Lung (tissue), 12 donors: Measurements from ENCODE around the gene PTAFR. TPM values are rescaled to one million over a fixed set of nuclear protein-coding genes. Genes with fewer than 3 reads are reported as not detected.

Source experiments
- ATAC-seq: fragments of 200-7000 bp; cut with Tn5 transposase; one replicate; pipeline ENCODE4 v1.9.1; 2020; ENCODE audit warnings: moderate number of reproducible peaks; ENCODE audit not compliant: insufficient read depth, low FRiP score
- DNase-seq, 3 donors: peaks; one replicate each; pipeline ENCODE4 v3.0.0-alpha.2; 2013 to 2017
- H3K27ac ChIP-seq, 2 donors: one replicate each; pipeline ENCODE4 v1.5.1; 2013; ENCODE audit warnings: mild to moderate bottlenecking in 2 of 2, moderate library complexity in 2 of 2, control low read depth in 1 of 2, inconsistent platforms in 1 of 2, low read depth in 1 of 2, low read length in 1 of 2
- H3K27me3 ChIP-seq, 3 donors: one replicate each; pipeline ENCODE4 v1.5.1; 2013; ENCODE audit warnings: low read length in 2 of 3; ENCODE audit not compliant: control insufficient read depth in 3 of 3, insufficient read depth in 3 of 3
- H3K36me3 ChIP-seq, 4 donors: one replicate each; pipeline ENCODE4 v1.5.1; 2013; ENCODE audit warnings: low read length in 4 of 4, mild to moderate bottlenecking in 1 of 4, moderate library complexity in 1 of 4; ENCODE audit not compliant: control insufficient read depth in 4 of 4, insufficient read depth in 4 of 4
- H3K4me1 ChIP-seq, 5 donors: one replicate each; pipeline ENCODE4 v1.5.1; 2013; ENCODE audit warnings: low read length in 5 of 5, mild to moderate bottlenecking in 2 of 5, moderate library complexity in 1 of 5; ENCODE audit not compliant: control insufficient read depth in 5 of 5, insufficient read depth in 5 of 5
- H3K4me3 ChIP-seq: one replicate; pipeline ENCODE4 v1.5.1; 2013; ENCODE audit warnings: mild to moderate bottlenecking, control low read depth, moderate library complexity
- H3K9ac ChIP-seq, 2 donors: one replicate each; pipeline ENCODE4 v1.5.1; 2013; ENCODE audit warnings: low read length in 2 of 2, control low read depth in 1 of 2; ENCODE audit not compliant: insufficient read depth in 1 of 2
- H3K9me3 ChIP-seq, 4 donors: one replicate each; pipeline ENCODE4 v1.5.1; 2013; ENCODE audit warnings: low read length in 3 of 4, mild to moderate bottlenecking in 1 of 4, moderate library complexity in 1 of 4; ENCODE audit not compliant: control insufficient read depth in 4 of 4, insufficient read depth in 3 of 4
- CTCF ChIP-seq: IDR thresholded peaks from 2 replicates; pipeline ENCODE4 v1.5.1; 2012; ENCODE audit warnings: mild to moderate bottlenecking; ENCODE audit errors: control extremely low read depth, extremely low read depth
- WGBS, 2 donors: extraction: QIAGEN DNeasy Blood & Tissue Kit; methylation state at CpG; one replicate each; pipeline ENCODE4 v1.1.7; 2013; 5-methylcytosine and 5-hydroxymethylcytosine counted together
- polyA plus RNA-seq, 2 donors: library from polyadenylated mRNA; stranded (reverse); fragments of 200-250 nt; gene quantifications; one replicate each; pipeline ENCODE4 v1.2.1, GENCODE V29; 2013
- total RNA-seq, 2 donors: library from RNA; depleted of rRNA in 1 of 2; stranded (reverse); fragments of >200 nt in 1 of 2; gene quantifications; one replicate each; pipeline ENCODE4 v1.2.1, GENCODE V29; 2014 to 2021
- donor health status: control.
- donor health status: control.
- donor health status: Bipolar disorder and iron deficiency.
- donor health status: healthy.
- donor health status: DM: yes; HTN: yes; CAD: no.

Gene PTAFR
- total and polyA plus RNA-seq, 4 donors: 7.7 to 93.6 (median 23.3) TPM

- WGBS, 2 donors: 84 to 88% methylated on average over 2 of the region's 2 CpGs
- no peak for TF ChIP-seq CTCF
- H3K27ac ChIP-seq: peak overlapping the region in 1 of 2 donors; percentile 10
- H3K36me3 ChIP-seq: no peaks in the 10 kb centered on the region
- no peaks in the 10 kb centered on the region for H3K9me3 ChIP-seq
- no peak overlapping the region for H3K4me3 ChIP-seq
- H3K9ac ChIP-seq: no peak overlapping the region
- peaks cover 0 to 1% (median 0%) of the 10 kb centered on the region in 5 donors for H3K4me1 ChIP-seq
- DNase-seq (no peak), ATAC-seq (no peak)
- no peaks in the 10 kb centered on the region for H3K27me3 ChIP-seq
Measured at GRCh38 chr1:28134651-28135207, 41.8 kb downstream of the PTAFR start.

DNA sequence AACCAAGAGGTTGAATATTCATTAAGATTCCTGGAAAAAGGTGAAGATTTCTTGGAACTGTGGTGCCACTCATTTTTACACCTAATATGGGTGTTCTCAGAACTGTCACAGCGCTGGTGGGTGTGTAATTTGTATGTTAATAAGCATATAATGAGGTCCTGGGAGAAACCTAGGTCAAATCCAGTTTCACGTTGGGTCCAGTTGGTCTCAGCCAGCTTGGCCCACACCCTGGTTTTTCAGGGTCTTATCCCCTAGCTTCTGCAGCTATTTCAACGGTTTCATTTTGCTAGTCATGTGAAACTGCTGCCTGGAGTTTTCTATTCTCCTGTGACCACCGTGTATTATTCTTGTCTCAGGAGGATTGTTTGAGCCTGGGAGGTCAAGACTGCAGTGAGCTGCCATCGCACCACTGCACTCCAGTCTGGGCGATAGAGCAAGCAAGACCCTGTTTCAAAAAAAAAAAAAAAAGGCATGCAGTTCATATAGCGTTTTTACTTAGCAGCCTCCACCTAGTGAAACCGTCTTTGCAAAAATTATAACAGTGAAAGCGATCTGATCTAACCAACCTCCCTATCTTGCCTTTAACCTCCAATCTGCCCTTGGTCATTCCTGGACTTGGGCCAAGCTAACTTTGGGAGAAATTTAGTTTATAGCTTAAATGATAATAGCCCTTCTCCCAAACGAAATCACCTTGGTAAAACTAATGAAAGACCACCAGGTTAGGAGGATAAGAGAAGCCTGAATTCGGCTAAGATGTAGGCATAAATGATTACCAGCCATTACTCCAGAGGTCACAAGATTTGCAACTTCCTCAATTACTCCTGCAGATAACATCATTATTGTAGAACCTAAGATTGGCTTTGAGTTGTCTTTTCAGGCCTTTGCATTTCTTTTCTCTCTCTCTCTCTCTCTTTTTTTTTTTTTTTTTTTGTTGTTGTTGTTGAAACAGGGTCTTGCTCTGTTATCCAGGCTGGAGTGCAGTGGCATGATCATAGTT lies 44.0 kb downstream of the PTAFR start:
- H3K9me3 ChIP-seq: no peaks in the 10 kb centered on the region
- ATAC-seq: no peak

GRCh38 chr1:28130901-28131300 lies 45.6 kb downstream of the PTAFR start:
- Histone ChIP-seq H3K4me1 (peaks cover 0 to 3% (median 0%) of the 10 kb centered on the region in 5 donors), H3K27ac (no peak overlapping the region), H3K9ac (no peak overlapping the region), H3K27me3 (no peaks in the 10 kb centered on the region), H3K4me3 (no peak overlapping the region), H3K9me3 (no peaks in the 10 kb centered on the region), H3K36me3 (no peaks in the 10 kb centered on the region)
- DNase-seq: no peak
- 75 to 82% methylated on average over 6 of the region's 6 CpGs for WGBS, 2 donors
- ATAC-seq: no peak
- TF ChIP-seq CTCF: no peak

More for the DNA sequence above, 44.0 kb downstream of the PTAFR start:
- Histone ChIP-seq H3K9ac (no peak overlapping the region), H3K4me3 (no peak overlapping the region), H3K27ac (no peak overlapping the region), H3K4me1 (peaks cover 0 to 3% (median 0%) of the 10 kb centered on the region in 5 donors), H3K36me3 (no peaks in the 10 kb centered on the region), H3K27me3 (no peaks in the 10 kb centered on the region)
- 80 to 83% methylated on average over 11 of the region's 11 CpGs for WGBS, 2 donors
- no peak for DNase-seq
- TF ChIP-seq CTCF: no peak
